Motor neuron (in vitro differentiated cells): ENCODE data around the gene POLR2A. TPM values are rescaled to one million over a fixed set of nuclear protein-coding genes. Genes with fewer than 3 reads are reported as not detected.
"Not testable (repeated sequence)": the region's sequence is repeated elsewhere in the genome, so short reads cannot be mapped to it uniquely, and the experiment has no call there.

Experiments used
- ATAC-seq, 8 experiments: fragments of 200-7000 bp; cut with Tn5 transposase; replicated peaks in 6 of 8; 2 replicates each; pipeline ENCODE4 v1.8.0; 2021; ENCODE audit warnings: mild to moderate bottlenecking in 8 of 8, moderate library complexity in 8 of 8
- H3K27ac ChIP-seq, 2 donors: fragments of 250-450 bp; sonication (Bioruptor Pico); 2 replicates each; pipeline ENCODE4 v1.9.0; 2021; ENCODE audit warnings: antibody characterized with exemption in 2 of 2, mild to moderate bottlenecking in 2 of 2, moderate library complexity in 1 of 2
- H3K4me1 ChIP-seq, 2 donors: fragments of 250-450 bp; sonication (Bioruptor Pico); replicated peaks in 1 of 2; 2 replicates each; pipeline ENCODE4 v1.6.1; 2021; ENCODE audit warnings: antibody characterized with exemption in 2 of 2, mild to moderate bottlenecking in 2 of 2, moderate library complexity in 1 of 2
- H3K4me3 ChIP-seq, 5 donors: fragments of 250-450 bp; sonication (Bioruptor Pico); 2 replicates each; pipeline ENCODE4 v1.9.0; 2021; ENCODE audit warnings: antibody characterized with exemption in 5 of 5, mild to moderate bottlenecking in 5 of 5, moderate library complexity in 4 of 5
- WGBS, 10 experiments: fragments of 450-650 bp; shearing (Covaris generic); methylation state at CpG; one replicate each; pipeline ENCODE4 v1.0.0; 2022; 5-methylcytosine and 5-hydroxymethylcytosine counted together
- in situ Hi-C, 9 experiments: fragments of 400-800 bp; cut with MboI; loops; one replicate each; pipeline ENCODE4 v1.15.0; 2021; ENCODE audit warnings: low sequenced_read_pairs in 9 of 9, low pct_unique_long_range_greater_than_20kb in 2 of 9; ENCODE audit not compliant: unreplicated experiment in 9 of 9
- total RNA-seq, 8 experiments: library from RNA; unstranded; fragments of 300-600 nt; gene quantifications; 2 replicates each; pipeline versions ENCODE4 v1.2.3 to v1.2.4, GENCODE V29; 2022

Gene POLR2A
- total RNA-seq, 8 experiments from 2014 or later, result 26.0 to 137 (median 43.8) TPM

- peaks cover 14 to 30% of the 10 kb centered on the region in 2 donors for H3K4me1 ChIP-seq
- no peak overlapping the region for H3K27ac ChIP-seq
- H3K4me3 ChIP-seq, result no peak overlapping the region
- in situ Hi-C loops, result no loop called here
- ATAC-seq, result no peak
- 83 to 100% (median 95%) methylated on average over 1 to 5 of the region's 5 CpGs; no CpG with 5 or more reads in 5 of the 10 experiments for WGBS, 10 experiments
Measured at GRCh38 chr17:7476951-7477350, 7.2 kb upstream of the POLR2A start.

- Histone ChIP-seq H3K4me1 (peaks cover 17 to 35% of the 10 kb centered on the region in 2 donors), H3K27ac (peak overlapping the region; percentile 0 to 96), H3K4me3 (peak overlapping the region; percentile 75 to 95 (median 91))
- in situ Hi-C loops, result no loop called here
- WGBS, 10 experiments, result 0 to 49% (median 17%) methylated on average over 1 to 13 of the region's 26 CpGs; no CpG with 5 or more reads in 5 of the 10 experiments
- peak; percentile 22 to 52 (median 42) for ATAC-seq
Measured at GRCh38 chr17:7477392-7478275, 6.5 kb upstream of the POLR2A start.

- H3K4me1 ChIP-seq, result peaks cover 17 to 35% of the 10 kb centered on the region in 2 donors
- H3K4me3 ChIP-seq, result peak overlapping the region; percentile 75 to 95 (median 91)
- in situ Hi-C loops, result no loop called here
- 0 to 100% (median 25%) methylated on average over 1 to 7 of the region's 40 CpGs; no CpG with 5 or more reads in 1 of the 10 experiments for WGBS, 10 experiments
- H3K27ac ChIP-seq, result peak overlapping the region; percentile 93 to 96
- peak; percentile 1 to 26 (median 12) for ATAC-seq
Measured at GRCh38 chr17:7478276-7479212, 5.6 kb upstream of the POLR2A start.

GRCh38 chr17:7479213-7480088 lies 4.7 kb upstream of the POLR2A start, which contains the start of gene ZBTB4:
TSS of gene ZBTB4 (minus strand) at chr17:7479631. CDS start at chr17:7466801, 12,830 bp downstream.
- in situ Hi-C loops, result no loop called here
- WGBS, 10 experiments, result 0 to 10% (median 7%) methylated on average over 1 to 3 of the region's 92 CpGs; no CpG with 5 or more reads in 7 of the 10 experiments
- Histone ChIP-seq H3K4me3 (peak within 1 kb of the TSS; percentile 75 to 95 (median 91)), H3K4me1 (peaks cover 17 to 35% of the 10 kb centered on the region in 2 donors), H3K27ac (peak within 1 kb of the TSS; percentile 93 to 96)
- peak; percentile 1 to 34 (median 23) for ATAC-seq

GRCh38 chr17:7480089-7480384 lies 4.1 kb upstream of the POLR2A start:
- 0 to 20% (median 0%) methylated on average over 1 to 3 of the region's 8 CpGs; no CpG with 5 or more reads in 7 of the 10 experiments for whole genome bisulfite sequencing, 10 experiments
- no peak for ATAC-seq
- H3K4me1 ChIP-seq, result peaks cover 17 to 35% of the 10 kb centered on the region in 2 donors
- peak overlapping the region; percentile 93 to 96 for H3K27ac ChIP-seq
- H3K4me3 ChIP-seq, result peak overlapping the region; percentile 75 to 95 (median 91)
- in situ Hi-C loops, result no loop called here

- ATAC-seq, in situ Hi-C loops: not testable (repeated sequence)
- Histone ChIP-seq H3K27ac (peak within 1 kb of the TSS; percentile 93 to 96), H3K4me3 (peak within 1 kb of the TSS; percentile 75 to 95 (median 91)), H3K4me1 (peaks cover 22 to 42% of the 10 kb centered on the region in 2 donors)
- WGBS, 10 experiments, result 66 to 100% (median 93%) methylated on average over 1 to 4 of the region's 4 CpGs; no CpG with 5 or more reads in 2 of the 10 experiments
Measured at GRCh38 chr17:7481275-7481674, 2.9 kb upstream of the POLR2A start, which contains the start of gene SLC35G6. TSS of gene SLC35G6 (plus strand) at chr17:7481446. CDS start at chr17:7481517, 71 bp downstream.

- ATAC-seq, H3K4me3 ChIP-seq, in situ Hi-C loops: not testable (repeated sequence)
- Histone ChIP-seq H3K27ac (peak overlapping the region in 1 of 2 donors; percentile 54), H3K4me1 (peaks cover 30 to 48% of the 10 kb centered on the region in 2 donors)
- 93 to 100% (median 100%) methylated on average over 1 to 13 of the region's 31 CpGs; no CpG with 5 or more reads in 2 of the 10 experiments for WGBS, 10 experiments
Measured at GRCh38 chr17:7481842-7482741, 2.1 kb upstream of the POLR2A start.

GRCh38 chr17:7482742-7483088 lies 1.5 kb upstream of the POLR2A start:
- in situ Hi-C loops, ATAC-seq: not testable (repeated sequence)
- peak overlapping the region; percentile 100 for H3K27ac ChIP-seq
- 60 to 77% methylated on average over 2 to 4 of the region's 6 CpGs; no CpG with 5 or more reads in 8 of the 10 experiments for WGBS, 10 experiments
- peak overlapping the region in 3 of 5 donors; percentile 50 to 82 (median 53) for H3K4me3 ChIP-seq
- peaks cover 28 to 46% of the 10 kb centered on the region in 2 donors for H3K4me1 ChIP-seq

GRCh38 chr17:7483255-7484066 lies 705 bp upstream of the POLR2A start:
- Histone ChIP-seq H3K4me3 (peak overlapping the region; percentile 50 to 83 (median 53)), H3K4me1 (peaks cover 28 to 38% of the 10 kb centered on the region in 2 donors), H3K27ac (peak overlapping the region; percentile 100)
- in situ Hi-C loops, result no loop called here
- 0 to 8% (median 0%) methylated on average over 1 to 11 of the region's 38 CpGs; no CpG with 5 or more reads in 4 of the 10 experiments for WGBS, 10 experiments
- ATAC-seq, result peak; percentile 43 to 68 (median 59)

- WGBS, 10 experiments, result 0 to 3% (median 0%) methylated on average over 1 to 10 of the region's 19 CpGs; no CpG with 5 or more reads in 3 of the 10 experiments
- H3K4me1 ChIP-seq, result peaks cover 30 to 37% of the 10 kb centered on the region in 2 donors
- peak overlapping the region in 1 of 2 donors; percentile 100 for H3K27ac ChIP-seq
- H3K4me3 ChIP-seq, result peak overlapping the region; percentile 50 to 83 (median 53)
- in situ Hi-C loops, result no loop called here
- peak in 1 of 8 experiments; percentile 0 for ATAC-seq
Measured at GRCh38 chr17:7484919-7485377, 782 bp downstream of the POLR2A start.
